Stimulated activated CD4-positive, alpha-beta T cell treated with anti-CD3 and anti-CD28 coated beads, Interleukin-12 subunit alpha, Interleukin-12 subunit beta, amount 100 ng/mL, for 24 hours (primary cell): ENCODE data around the gene ANGEL2.
"Not testable (repeated sequence)": the region's sequence is repeated elsewhere in the genome, so short reads cannot be mapped to it uniquely, and the experiment has no call there.

Experiments
- DNase-seq, 2 experiments: peaks; one replicate each; pipeline ENCODE4 v3.0.0-alpha.2; 2020; ENCODE audit warnings: low read depth in 2 of 2

The ANGEL2 gene

GRCh38 chr1:213017447-213018273 is 2.0 kb upstream of the ANGEL2 start:
- no peak for DNase-seq

DNA sequence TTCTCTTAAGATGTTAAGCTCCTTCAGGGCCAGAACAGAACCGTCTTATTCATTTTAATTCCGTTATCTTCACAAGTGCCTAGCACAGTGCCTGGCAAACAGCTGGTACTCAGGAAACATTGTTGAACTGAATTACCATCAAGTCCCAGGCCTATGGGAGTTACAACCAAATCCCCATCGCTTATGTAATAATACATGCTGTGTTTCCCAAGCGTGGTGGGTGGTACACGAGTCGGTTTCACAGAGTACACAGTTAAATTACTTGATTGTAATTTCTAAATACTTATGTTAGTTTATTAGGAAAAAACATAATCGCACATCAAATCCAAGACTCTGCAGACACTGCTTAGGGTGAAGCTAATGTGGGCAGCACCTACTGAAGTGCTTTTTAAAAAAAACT is 1.0 kb downstream of the ANGEL2 start:
- no peak for DNase-seq

GRCh38 chr1:213008564-213008963 is 7.1 kb downstream of the ANGEL2 start:
- DNase-seq = no peak

DNA sequence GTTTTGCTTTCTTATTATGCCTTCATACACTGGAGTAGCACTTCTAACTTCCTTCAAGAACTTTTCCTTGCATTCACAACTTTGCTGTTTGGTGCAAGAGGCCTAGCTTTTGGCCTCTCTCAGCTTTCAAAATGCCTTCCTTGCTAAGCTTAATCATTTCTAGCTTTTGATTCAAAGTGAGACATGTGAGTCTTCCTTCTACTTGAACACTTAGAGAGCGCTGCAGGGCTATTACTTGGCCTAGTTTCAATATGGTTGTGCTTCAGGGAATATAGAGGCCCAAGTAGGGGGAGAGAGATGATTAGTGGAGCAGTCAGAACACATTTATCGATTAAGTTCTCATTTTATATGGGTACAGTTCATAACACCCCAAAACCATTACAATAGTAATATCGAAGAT is 12.4 kb downstream of the ANGEL2 start:
- DNase-seq = no peak

DNA sequence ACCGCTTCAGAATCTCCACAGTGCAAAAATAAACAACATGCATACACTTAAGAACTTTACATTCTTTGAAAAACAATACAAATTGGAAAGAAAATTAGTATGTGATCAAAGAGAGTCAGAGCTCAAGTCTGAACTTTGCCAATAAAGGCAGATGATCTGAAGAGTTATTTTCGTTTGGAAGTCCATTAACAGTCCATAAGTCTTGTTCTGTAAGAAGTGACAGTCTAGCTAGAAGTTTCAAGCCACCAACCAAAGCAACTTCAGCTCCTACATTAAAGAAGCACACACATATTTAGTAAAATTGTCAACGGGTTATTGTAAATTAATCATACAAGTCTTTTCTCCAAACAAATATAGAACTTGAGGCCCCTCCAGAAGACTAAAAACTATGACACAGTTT is 20.7 kb downstream of the ANGEL2 start:
- DNase-seq = no peak

DNA sequence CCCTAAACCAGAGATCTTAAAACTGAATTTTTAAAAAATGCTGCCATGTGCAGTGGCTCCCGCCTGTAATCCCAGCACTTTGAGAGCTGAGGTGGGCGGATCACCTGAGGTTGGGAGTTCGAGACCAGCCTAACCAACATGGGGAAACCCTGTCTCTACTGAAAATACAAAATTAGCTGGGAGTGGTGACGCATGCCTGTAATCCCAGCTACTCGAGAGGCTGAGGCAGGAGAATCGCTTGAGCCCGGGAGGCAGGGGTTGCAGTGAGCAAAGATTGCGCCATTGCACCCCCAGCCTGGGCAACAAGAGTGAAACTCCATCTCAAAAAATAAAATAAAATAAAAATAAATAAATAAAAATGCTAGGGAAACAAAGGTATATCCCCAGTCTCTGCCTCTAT is 21.7 kb downstream of the ANGEL2 start:
- DNase-seq = not testable (repeated sequence)

DNA sequence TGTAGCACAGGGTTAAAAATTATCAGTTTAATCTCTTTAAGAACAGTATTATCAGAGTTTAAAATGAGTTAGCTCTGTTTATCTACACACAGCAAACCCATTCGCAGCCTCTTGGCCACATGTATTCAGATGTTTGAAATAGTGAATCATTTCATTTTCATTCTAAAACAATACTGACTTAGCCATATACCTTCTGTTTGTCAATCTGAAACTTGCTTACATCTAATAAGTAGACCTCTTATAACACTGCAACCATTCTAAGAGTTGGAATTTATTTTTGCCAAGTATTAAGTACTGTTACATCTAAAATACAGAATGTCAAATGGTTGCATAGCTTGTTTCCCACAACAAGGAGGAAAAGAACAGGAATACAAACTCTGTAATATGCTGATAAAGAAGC is 25.4 kb downstream of the ANGEL2 start:
- DNase-seq = no peak

- DNase-seq = no peak
These were observed 27.9 kb downstream of the ANGEL2 start for GRCh38 chr1:212987702-212988322.

GRCh38 chr1:212986551-212986950 is 29.1 kb downstream of the ANGEL2 start:
- no peak for DNase-seq

DNA sequence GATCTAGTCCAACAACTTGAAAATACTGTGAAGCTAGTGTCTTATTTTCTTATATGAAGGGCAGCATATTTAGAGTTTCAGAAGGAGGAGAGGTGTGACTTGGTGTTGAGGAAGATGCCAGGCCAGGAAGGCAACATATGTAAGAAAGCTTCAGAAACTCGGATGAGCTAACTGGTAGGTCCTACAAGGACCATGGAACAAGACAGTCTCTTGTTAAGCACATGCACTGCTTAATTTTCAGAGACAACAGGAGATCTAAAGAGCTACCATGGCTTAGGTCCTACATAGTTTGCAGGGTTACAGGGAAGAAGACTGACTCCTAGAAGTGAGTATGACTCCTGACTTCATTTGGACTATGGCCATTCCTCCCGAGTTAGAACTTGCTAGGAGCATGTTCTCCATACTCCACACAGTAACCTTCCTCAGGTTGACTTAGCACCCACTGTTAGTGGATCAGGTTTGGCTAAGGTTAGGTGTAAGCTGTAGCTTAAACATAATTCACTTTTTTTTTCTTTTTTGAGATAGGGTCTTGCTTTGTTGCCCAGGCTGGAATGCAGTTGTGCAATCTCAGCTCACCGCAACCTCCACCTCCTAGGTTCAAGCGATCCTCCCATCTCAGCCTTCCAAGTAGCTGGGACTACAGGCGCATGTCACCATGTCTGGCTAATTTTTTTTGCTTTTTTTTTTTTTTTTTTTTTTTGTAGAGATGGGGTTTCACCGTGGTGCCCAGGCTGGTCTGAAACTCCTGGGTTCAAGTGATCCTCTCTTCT is 31.0 kb downstream of the ANGEL2 start:
- DNase-seq = no peak

GRCh38 chr1:212983482-212983881 is 32.2 kb downstream of the ANGEL2 start:
- no peak for DNase-seq

GRCh38 chr1:212982430-212983152 is 33.1 kb downstream of the ANGEL2 start:
- no peak for DNase-seq

DNA sequence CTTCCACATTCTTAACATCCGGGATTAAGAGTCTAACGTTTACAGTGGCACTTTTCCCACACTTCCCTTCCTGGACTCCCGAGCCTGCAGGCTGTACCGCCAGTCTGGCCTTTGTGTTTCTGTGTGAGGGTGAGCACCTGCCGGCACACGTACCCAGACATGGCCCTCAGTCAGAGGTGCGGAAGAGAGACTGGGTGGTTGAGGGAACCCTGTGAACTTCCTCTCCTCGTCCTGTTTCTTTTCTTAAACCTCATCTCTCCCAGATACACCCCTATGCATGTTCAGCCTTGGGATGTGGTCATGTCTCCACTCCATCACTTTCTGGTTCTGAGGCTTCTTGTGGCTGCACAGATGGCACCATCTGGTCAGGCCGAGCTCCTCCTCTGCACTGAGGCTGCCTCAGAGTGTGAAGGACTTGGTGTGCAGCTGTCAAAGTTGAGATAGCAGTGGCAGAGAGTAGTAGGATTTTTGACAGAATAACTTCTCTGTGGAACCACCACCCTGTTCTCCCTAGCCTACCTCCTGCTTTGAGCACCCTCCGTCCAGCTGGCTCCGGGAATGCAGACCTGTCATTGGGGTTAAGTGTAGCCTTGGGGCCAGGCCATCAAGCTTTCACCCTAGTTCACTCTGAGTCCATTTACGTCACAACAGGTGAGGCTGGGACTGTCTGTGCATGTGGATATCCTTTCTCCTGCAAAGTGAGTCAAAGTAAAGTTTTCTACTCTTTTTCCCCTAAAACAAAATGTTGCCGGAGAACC is 33.9 kb downstream of the ANGEL2 start:
- DNase-seq = no peak

DNA sequence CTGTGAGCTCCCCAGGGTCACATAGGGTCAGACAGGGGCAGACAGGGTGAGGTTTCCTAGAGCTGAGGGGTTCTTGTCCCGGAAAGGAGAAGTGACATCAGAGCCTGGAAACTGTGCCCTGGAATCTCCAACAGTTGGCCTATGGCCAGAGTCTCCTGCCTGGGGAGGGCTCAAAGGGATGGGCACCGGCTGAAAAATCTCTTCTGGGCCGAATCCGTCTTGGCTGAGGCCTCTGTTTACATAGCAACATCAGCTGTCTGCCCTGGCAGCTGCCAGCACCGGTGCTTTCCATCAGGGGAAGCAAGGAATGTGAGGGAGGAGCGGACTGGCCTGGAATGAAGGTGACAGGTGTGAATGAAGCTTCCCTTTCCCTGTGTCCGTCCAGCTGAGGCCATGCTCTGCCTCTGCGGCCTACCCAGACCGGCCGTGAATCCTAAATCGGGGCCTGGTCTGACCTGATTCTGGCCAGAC is 34.6 kb downstream of the ANGEL2 start:
- no peak for DNase-seq

DNA sequence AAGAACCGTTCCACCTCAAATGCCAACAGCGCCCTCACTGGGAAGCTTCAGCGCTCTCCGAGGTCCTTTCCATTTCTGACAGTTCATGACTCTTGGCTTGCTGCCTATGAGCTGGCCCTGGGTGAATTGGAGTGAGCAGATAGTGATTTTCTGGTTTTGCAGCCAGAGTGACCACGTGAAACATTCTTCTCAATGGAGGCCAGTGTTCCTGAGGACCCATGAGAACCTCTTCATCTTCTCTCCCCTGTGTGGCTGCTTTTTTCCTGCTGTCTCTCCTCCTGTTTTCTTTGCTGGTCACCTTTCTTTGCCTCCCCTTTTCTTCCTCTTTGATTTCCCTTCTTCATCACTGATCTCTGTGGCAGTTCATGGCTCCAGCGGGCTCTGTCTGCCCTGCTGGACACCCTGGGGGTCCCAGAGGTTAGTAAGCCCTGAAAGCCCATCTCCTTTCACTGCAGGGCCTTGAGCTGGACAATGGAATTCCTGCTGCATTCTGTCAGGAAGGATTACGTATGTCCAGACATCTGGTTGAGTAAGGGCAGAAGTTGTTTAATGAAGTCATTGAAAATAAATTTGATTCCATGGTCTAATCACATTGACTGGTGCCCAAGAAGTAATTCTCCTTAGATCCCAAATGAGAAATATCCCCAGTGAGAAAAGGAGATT is 35.4 kb downstream of the ANGEL2 start:
- no peak for DNase-seq

DNA sequence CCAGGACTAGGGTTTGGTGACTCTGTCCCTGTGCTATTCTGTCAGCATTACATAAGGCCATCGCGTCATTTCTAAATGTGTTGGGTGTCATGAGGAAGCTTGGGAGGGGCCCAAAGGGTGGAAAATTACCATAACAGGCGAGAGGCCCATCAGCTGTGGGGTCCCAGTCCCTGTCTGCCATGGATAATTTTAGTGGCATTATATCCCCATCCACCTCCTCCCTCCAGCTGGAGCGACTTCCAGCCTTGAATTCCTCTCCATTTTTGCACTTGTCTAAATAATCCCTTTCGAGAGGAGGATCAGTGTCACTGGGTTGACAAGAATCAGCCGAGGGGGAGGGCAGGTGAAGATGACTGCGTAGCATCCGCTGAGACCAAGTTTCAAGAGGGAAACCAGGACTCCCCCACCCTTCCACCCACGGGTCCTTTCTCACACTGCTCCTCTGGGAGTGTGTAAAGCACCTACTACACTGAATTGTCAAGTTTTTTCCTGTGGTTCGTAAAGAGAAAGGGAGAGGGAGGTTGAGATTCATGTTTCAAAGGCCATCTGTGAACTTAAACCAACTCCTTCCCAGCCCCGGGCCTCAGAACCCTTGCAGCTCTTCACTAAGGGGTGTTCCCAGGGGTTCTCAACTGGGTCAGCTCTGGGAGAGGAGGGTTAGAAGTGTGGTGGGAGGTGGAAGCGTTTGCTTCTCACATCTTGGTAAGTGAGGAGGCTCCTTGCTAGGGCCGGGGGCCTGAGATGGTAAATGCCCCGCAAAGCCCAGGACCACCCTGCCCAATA is 36.1 kb downstream of the ANGEL2 start:
- peak in 1 of 2 experiments; percentile 33 for DNase-seq

DNA sequence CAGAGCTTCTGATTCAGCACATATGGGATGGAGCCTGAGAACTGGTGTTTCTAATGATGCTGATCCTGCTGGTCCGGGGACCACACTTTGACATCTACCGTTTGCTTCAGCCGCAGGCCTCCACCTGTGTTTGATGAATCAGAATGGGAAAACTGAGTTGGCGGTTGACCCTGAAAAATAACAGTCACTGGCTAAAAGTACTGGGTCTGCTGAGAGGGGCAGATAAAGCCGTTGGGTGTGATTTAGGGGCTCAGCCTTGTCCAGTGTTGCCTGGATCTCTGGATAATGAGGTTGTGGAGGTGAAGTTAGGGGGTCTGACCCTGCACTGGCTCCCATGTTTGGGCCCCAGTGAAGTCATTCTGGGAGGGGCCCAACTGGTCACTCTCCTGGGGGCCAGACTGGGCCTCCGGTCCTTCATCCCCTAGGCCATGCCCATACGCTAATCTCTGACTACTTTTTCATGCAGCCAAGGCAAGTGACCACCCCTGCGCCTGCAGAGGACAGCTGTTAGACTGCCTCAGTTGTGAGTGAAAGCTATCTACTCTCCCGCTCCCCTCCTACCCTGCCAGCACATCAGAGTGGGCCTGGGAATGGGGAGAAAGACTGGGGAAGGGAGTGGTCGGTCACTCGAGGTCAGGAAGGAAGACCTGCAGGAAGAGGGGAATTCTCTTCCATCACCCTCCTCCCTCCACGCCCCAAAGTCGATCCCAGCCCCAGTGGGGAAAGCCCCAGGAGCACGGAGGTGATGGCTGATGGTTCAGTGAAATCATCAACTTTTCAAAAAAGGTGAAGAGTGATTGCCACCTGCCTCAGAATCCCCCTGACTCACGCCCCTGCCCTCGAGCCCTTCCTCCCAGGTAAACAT is 37.7 kb downstream of the ANGEL2 start:
- no peak for DNase-seq

DNA sequence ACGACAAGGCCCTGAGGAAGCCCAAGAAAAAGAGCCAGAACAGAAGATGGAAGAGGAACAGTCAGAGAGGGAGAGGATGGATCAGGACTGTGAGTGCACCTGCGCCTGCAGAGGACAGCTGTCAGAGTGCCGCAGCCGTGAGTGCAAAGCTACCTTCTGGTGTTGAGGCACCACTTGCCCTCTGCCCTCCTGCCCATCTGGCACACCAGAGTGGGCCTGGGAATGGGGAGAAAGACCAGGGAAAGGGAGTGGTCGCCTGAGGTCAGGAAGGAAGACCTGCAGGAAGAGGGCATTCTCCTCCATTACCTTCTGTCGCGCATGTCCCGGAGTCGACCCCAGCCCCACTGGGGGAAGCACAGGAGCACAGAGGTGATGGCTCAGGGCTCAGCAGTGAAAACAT is 39.1 kb downstream of the ANGEL2 start:
- no peak for DNase-seq
